NCI-H82 (cell line): Measurements from ENCODE around the gene FRMPD4.

Experiments
- DNase-seq: peaks from one replicate; lab custom pipeline; 2025; lab: John Stamatoyannopoulos, UW

FRMPD4 gene

GRCh38 chrX:12366440-12366839 lies 228.2 kb downstream of the FRMPD4 start:
- DNase-seq, result no peak

- DNase-seq, result no peak
Measured at GRCh38 chrX:12367254-12367653, 229.0 kb downstream of the FRMPD4 start.

GRCh38 chrX:12370497-12370986 lies 232.3 kb downstream of the FRMPD4 start:
- DNase-seq, result no peak

- DNase-seq, result no peak
Measured at GRCh38 chrX:12372111-12372510, 233.8 kb downstream of the FRMPD4 start.

GRCh38 chrX:12374286-12374685 lies 236.0 kb downstream of the FRMPD4 start:
- DNase-seq, result no peak

GRCh38 chrX:12378253-12378652 lies 240.0 kb downstream of the FRMPD4 start:
- DNase-seq, result no peak

- DNase-seq, result no peak
Measured at GRCh38 chrX:12378706-12379105, 240.4 kb downstream of the FRMPD4 start.

GRCh38 chrX:12379671-12380070 lies 241.4 kb downstream of the FRMPD4 start:
- DNase-seq, result no peak

- DNase-seq, result no peak
Measured at GRCh38 chrX:12383196-12383595, 244.9 kb downstream of the FRMPD4 start.

- DNase-seq, result no peak
Measured at GRCh38 chrX:12390301-12390700, 252.0 kb downstream of the FRMPD4 start.

GRCh38 chrX:12396584-12396983 lies 258.3 kb downstream of the FRMPD4 start:
- no peak for DNase-seq

- DNase-seq, result no peak
Measured at GRCh38 chrX:12400218-12400617, 261.9 kb downstream of the FRMPD4 start.

GRCh38 chrX:12401252-12401651 lies 263.0 kb downstream of the FRMPD4 start:
- DNase-seq, result no peak

- no peak for DNase-seq
Measured at GRCh38 chrX:12403474-12404082, 265.3 kb downstream of the FRMPD4 start.

GRCh38 chrX:12405306-12405705 lies 267.0 kb downstream of the FRMPD4 start:
- no peak for DNase-seq

- no peak for DNase-seq
Measured at GRCh38 chrX:12410523-12410922, 272.2 kb downstream of the FRMPD4 start.

GRCh38 chrX:12411831-12412230 lies 273.6 kb downstream of the FRMPD4 start:
- DNase-seq, result no peak

- no peak for DNase-seq
Measured at GRCh38 chrX:12412561-12412960, 274.3 kb downstream of the FRMPD4 start.

- DNase-seq, result no peak
Measured at GRCh38 chrX:12419591-12419990, 281.3 kb downstream of the FRMPD4 start.

GRCh38 chrX:12421918-12422317 lies 283.6 kb downstream of the FRMPD4 start:
- no peak for DNase-seq

GRCh38 chrX:12423346-12423745 lies 285.1 kb downstream of the FRMPD4 start:
- DNase-seq, result peak; percentile 37

GRCh38 chrX:12425496-12425895 lies 287.2 kb downstream of the FRMPD4 start:
- DNase-seq, result no peak

- no peak for DNase-seq
Measured at GRCh38 chrX:12426420-12426819, 288.1 kb downstream of the FRMPD4 start.

- DNase-seq, result peak; percentile 3
Measured at GRCh38 chrX:12434493-12434892, 296.2 kb downstream of the FRMPD4 start.
